Cardiac septum (tissue), 1 donor: ENCODE data around the gene KCNJ13. TPM values are rescaled to one million over a fixed set of nuclear protein-coding genes. Genes with fewer than 3 reads are reported as not detected.
"Not testable (repeated sequence)": the region's sequence is repeated elsewhere in the genome, so short reads cannot be mapped to it uniquely, and the experiment has no call there.

Experiments used
- DNase-seq: peaks from one replicate; pipeline ENCODE4 v3.0.0-alpha.2; 2020; ENCODE audit warnings: low spot score
- intact Hi-C: fragments of 100-400 bp; cut with DNase I; formaldehyde crosslinking; loops from one replicate; pipeline ENCODE4 v1.14.0; 2022
- total RNA-seq: library from RNA; stranded (reverse); fragmentation: NEBNext Ultra II Directional; extraction: Animal tissue kit (Norgen Biotek cat#: 25700); gene quantifications from one replicate; pipeline ENCODE4 v1.2.1, GENCODE V29; 2021
- donor health status: DM: no; HTN: no; CAD: no.

Gene KCNJ13
- total RNA-seq, 1 donor from 2014 or later: not detected

DNA sequence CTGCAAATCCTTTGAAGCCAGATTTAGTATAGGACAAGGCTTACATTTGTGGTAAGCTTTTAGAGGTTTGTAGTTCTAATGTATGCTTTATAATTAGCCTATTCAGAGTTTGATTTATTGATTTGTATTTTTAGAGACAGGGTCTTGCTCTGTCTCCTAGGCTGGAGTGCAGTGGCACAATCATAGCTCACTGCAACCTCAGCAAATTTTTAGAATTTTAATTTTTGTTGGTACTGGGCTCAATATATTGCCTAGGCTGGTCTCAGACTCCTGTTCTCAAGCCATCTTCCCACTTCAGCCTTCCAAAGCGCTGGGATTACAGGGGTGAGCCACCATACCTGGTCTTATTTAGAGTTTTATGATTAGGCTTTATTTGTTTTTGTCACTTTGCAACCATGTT is 4.5 kb downstream of the KCNJ13 start:
- intact Hi-C loops: no loop called here

DNA sequence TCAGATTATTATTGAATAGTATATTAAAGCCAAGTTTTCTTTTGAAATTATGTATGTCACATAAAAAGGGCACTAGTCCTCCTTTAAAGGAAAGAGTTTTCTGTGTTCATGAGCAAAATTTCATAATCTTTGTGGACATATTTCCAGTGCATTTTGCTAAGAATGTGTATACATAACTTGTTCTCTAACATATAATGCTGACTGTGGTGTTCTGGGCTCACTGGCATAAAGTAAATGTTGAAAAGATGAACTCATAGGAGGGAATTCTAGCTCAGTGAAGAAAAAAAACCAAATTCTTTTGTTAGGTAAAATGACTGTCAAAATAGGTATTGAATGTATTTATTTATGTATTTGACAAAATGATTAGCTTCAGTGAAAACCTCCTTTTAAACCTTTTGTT is 6.2 kb downstream of the KCNJ13 start:
- intact Hi-C loops: no loop called here
- no peak for DNase-seq

More for the DNA sequence above, 4.5 kb downstream of the KCNJ13 start:
- no peak for DNase-seq

DNA sequence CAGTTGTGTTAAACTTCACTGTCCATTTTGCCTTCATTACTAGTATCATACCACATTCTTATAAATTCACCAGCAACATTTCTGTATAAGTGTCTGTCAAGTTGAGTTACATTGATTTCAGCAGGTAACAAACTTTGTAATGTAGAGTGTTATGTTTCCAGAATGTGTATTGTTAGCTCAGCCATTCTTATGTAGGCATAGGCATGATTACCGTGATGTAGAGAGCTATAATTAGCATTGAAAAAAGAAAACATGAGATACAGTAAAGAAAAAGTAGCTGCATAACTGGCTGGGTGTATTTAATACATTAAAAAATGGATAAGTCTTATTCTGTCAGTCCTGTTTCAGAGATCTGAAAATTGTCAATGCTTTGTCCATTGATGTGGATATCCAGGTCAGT is 8.5 kb downstream of the KCNJ13 start:
- intact Hi-C loops: no loop called here
- no peak for DNase-seq

DNA sequence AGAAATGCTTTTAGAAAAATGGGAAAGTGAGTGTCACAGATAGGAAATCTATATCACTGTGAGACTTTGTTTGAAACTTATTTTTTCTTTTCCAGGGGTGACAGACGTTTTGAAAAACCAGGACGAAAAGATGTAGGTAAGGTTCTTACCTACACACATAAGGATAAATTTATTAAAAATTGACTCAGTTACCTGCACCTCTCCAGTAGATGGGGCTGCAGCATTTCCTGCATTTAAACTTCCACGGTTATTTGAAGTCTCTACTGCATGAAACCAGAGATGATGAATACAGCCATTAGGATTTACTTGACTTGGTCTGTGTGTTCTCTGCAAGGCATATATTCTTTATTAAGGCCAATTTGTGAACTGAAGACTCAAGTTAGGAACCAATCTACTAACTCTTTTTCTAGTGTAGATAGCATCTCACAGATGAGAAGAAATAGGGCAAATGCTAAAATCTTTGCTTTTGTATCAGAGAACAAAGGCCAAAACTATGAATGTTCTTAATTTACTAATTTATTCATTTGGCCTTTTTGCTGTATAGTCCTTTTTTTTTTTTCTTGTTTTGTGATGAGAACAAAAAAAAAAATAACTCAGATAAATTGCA is 15.0 kb downstream of the KCNJ13 start:
- intact Hi-C loops: no loop called here

DNA sequence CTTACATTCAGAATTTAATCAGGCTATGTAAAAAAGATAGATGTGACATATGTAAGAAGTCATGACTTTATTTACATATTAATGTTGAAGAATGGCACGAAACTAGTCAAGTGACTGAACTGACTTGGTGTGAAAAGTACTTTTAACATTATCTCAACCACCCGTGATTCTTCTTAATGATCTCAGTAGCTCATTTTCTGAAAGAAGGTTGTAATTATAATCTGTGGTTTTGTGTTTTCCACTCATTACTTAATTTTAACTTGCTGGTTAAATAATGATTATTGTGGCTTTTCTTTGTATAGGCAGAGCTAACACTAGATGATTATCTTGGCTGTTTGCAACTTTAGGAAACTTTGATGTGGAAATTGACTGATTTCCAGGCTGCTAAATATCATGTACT is 18.5 kb downstream of the KCNJ13 start:
- DNase-seq: no peak
- intact Hi-C loops: no loop called here

More for the DNA sequence above, 15.0 kb downstream of the KCNJ13 start:
- no peak for DNase-seq

DNA sequence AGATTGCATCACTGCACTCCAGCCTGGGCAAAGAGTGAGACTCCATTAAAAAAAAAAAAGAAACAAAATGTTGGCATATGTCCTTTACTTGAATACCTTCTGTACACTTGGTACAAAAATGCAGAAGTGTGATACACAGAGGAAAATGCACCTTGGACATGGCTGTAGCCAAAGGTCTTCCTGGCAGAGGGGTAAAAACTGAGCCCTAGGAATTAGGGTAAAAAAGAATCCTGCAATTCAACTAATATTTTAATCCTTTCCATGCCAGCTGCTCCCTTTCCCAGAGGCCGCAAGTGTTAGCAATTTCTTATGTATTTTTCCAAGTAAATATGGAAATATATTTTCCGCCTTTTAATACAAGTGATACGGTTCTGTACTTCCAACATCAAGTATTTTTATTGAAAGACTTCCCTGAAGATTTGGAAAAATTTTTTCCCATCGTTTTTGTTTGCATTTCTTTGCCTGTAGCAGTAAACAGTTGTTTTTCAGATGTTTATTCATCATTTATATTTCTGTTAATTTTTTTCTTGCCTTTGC is 26.2 kb downstream of the KCNJ13 start:
- intact Hi-C loops: no loop called here
- DNase-seq: no peak

DNA sequence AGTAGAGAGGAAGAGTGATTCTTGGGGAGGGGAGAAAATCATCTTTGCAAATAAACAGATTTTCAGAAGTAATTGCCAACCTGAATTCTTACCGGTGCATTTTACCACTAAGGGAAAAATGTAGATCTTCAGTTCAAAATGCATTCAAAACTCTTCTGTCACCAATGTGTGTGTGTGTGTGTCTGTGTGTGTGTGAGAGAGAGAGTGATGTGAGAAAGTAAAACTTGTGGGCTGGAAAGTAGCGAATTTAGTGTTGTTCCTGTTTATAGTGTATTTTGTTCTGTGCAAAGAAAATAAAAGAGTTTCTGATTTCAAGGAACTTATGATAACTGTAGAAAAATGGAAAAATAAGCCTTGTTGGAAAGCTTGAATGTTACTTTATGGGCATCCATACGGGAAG is 27.0 kb downstream of the KCNJ13 start:
- intact Hi-C loops: no loop called here
- DNase-seq: no peak

DNA sequence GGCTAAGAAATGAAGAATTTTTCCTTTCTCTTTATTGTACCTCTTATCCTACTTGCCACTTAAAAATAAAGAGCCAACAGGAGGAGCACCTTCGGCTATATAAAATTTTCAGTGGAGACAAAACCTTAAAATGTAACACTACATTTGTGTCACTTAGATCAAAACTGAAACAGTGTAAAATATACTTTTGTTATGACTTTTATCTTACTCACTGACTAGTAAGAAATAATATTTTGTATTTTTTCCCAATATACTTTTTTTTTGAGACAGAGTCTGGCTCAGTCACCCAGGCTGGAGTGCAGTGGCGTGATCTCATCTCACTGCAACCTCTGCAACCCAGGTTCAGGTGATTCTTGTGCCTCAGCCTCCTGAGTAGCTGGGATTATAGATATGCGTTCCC is 28.3 kb downstream of the KCNJ13 start:
- intact Hi-C loops: no loop called here

DNA sequence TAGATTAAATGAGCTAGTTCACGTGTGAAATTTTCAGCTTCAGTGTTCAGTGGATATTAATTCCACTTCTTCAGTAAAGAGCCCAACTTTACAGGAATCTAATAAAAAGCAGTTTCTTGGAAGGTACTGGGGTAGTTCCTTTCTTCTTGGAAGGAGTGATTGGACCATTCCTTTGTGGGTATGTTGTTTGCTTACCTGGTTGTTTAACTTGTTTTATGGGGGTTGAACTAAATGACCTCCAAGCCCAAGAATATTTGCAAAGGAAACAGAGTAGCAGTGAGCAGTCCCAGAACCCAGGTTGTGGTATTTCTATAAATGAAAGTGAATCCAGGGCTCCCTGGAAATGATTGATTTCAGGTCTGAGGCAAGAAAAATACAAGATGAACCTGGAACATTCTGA is 31.4 kb downstream of the KCNJ13 start:
- intact Hi-C loops: no loop called here
- no peak for DNase-seq

More for the DNA sequence above, 28.3 kb downstream of the KCNJ13 start:
- no peak for DNase-seq

DNA sequence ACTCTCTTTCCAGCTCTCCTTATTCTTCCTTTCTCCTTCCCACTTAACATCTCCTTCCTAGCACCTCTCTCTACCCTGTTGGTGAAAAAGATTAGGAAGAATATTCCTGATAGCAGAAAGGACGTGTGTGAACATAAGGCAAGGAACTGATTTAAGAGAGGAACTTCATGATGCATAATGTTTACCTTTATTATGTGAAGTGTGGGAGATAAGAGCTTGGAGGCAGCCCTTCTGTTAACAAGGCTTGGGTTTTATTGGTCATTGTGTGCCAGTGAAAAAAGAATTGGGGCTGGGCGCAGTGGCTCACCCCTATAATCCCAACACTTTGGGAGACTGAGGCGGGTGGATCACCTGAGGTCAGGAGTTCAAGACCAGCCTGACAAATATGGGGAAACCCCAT is 34.4 kb downstream of the KCNJ13 start:
- no peak for DNase-seq
- intact Hi-C loops: no loop called here

DNA sequence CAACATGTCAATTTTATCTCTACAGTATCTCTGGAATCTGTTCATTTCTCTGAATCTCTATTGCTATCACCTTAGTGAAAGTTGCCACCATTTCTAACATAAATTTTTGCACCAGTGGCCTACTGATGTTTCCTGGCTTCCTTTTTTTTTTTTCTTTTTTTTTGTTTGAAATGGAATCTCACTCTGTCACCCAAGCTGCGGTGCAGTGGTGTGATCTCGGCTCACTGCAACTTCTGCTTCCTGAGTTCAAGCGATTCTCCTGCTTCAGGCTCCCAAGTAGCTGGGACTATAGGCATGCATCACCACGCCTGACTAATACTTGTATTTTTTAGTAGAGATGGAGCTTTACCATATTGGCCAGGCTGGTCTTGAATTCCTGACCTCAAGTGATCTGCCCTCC is 35.1 kb downstream of the KCNJ13 start:
- DNase-seq: no peak
- intact Hi-C loops: no loop called here

DNA sequence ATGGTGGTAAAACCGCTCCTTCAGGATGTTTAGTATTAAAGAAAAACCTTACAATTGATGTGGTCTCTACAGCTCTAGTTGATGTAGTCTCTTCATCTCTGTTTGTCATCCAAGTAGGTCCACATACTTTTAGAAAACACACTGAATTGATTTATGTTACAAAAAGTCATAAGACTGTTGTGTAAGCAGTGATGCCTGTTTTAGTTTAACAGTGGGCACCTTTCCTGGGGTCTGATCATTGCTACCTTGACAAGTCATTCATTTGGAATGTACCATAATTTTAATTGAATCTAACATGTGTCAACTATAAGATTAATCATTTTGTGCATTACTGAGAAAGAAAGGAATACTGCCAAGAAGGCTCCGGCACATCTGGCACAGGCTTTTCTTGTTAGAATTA is 44.9 kb downstream of the KCNJ13 start:
- DNase-seq: no peak
- intact Hi-C loops: no loop called here

DNA sequence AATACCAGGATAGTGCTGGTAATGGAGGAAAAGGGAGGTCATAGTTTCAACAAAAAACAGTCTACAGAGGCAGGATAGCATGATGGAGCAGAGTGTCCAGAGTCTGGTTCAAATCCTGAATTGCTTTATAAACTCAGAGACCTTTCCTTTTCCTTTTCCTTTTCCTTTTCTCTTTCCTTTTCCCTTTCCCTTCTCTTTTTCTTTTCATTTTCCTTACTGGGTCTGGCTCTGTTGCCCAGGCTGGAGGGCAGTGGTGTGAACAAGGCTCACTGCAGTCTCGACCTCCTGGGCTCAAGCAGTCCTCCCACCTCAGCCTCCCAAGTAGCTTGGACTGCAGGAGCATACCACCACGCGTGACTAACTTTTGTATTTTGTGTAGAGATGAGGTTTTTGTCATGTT is 47.6 kb downstream of the KCNJ13 start:
- intact Hi-C loops: no loop called here
- DNase-seq: no peak

DNA sequence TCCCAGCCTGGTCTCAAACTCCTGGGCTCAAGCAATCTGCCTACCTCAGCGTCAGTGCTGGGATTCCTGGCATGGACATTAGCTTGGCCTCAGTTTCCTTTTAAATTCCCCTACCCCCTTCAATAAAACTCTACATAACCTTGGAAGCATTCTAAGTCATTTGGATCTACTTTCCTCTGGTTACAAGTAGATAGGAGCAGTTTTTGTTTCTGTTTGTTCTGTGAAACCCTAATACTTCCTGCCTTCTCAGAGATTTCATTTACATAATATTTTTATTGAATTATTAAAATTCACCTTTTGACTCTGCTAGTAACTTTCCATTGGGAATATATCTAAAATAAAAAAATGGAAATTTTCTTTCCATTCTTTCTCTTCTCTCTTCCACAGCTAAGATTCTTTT is 53.3 kb downstream of the KCNJ13 start:
- intact Hi-C loops: no loop called here

DNA sequence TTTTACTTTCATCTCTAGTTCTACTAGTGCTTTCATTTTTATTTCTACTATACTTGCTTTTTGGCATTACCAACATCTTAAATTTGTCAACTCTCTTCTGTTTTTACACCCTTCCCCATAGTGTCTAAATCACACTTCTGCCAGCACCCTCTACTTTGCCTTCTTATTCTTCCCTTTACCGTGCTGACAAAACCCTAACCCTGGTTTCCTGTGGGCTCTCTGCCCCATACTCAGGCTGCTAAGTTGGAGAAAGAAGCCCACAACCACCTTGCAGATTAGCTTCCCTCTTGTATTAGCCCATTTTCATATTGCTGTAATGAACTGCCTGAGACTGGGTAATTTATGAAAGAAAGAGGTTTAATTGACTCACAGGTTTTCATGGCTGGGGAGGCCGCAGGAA is 54.5 kb downstream of the KCNJ13 start:
- intact Hi-C loops: no loop called here
- DNase-seq: no peak

More for the DNA sequence above, 53.3 kb downstream of the KCNJ13 start:
- no peak for DNase-seq

DNA sequence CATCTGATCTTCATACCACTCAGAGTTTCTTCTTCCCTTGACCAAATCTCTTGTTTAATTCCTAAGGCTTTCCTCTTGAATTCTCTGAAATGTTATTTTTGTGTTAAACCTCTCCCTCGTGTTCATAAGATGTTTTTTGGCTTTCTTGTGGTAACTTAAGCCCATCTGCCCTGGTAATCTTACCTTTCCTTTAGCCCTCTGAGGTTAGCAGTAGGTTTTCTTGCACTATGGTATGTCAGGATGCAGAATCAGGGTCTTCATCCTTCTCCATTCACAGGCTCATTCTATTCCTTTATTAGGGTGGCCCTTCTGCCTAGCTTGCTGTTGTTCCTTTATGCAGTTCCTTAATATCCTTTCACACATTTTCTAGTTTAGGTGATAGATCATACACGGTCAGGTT is 55.1 kb downstream of the KCNJ13 start:
- intact Hi-C loops: no loop called here
- DNase-seq: no peak

DNA sequence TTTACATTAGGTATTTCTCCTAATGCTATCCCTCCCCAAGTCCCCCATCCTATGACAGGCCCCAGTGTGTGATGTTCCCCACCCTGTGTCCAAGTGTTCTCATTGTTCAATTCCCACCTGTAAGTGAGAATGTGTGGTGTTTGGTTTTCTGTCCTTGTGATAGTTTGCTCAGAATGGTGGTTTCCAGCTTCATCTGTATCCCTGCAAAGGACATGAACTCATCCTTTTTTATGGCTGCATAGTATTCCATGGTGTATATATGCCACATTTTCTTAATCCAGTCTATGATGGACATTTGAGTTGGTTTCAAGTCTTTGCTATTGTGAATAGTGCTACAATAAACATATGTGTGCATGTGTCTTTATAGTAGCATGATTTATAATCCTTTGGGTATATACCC is 56.3 kb downstream of the KCNJ13 start:
- DNase-seq, intact Hi-C loops: not testable (repeated sequence)

Other genes starting within 250 kb of the KCNJ13 start
- gene CHRNG, start 236.9 kb downstream of the KCNJ13 start, total RNA-seq: not detected
- 2.5 TPM for gene TIGD1, start 226.0 kb downstream of the KCNJ13 start, total RNA-seq
- 45.9 TPM for gene EIF4E2, start 225.9 kb downstream of the KCNJ13 start, total RNA-seq
- gene EFHD1, start 143.0 kb downstream of the KCNJ13 start, total RNA-seq: 20.1 TPM
- gene GIGYF2, start 79.2 kb downstream of the KCNJ13 start, total RNA-seq: 62.5 TPM
- 1.1 TPM for gene SNORC, start 93.7 kb upstream of the KCNJ13 start, total RNA-seq
- 0.24 TPM for gene NGEF, start 236.7 kb upstream of the KCNJ13 start, total RNA-seq